AG04449 (cell line): ENCODE measurements around the gene CSRNP3.

Source experiments
- CTCF ChIA-PET: fragments of 350-600 bp; formaldehyde crosslinking; extraction: SDS; loops from one replicate; lab custom pipeline; 2021; ENCODE audit warnings: antibody characterized with exemption; lab: Yijun Ruan, JAX
- POLR2A ChIA-PET: fragments of 400-600, 350-600 bp; formaldehyde crosslinking; extraction: SDS; loops from one replicate; lab custom pipeline; 2020; ENCODE audit warnings: antibody characterized with exemption, inconsistent platforms; lab: Yijun Ruan, JAX
- DNase-seq: peaks from one replicate; pipeline ENCODE4 v3.0.0-alpha.2; 2010; ENCODE audit warnings: low read depth, low spot score
- H3K4me3 ChIP-seq: 2 replicates; pipeline ENCODE4 v1.5.1; 2011; ENCODE audit warnings: low read depth, mild to moderate bottlenecking, control low read depth, low read length
- TF ChIP-seq, protein P1 (sequence below): IDR thresholded peaks from one replicate; pipeline ENCODE4 v1.5.1; 2011; ENCODE audit warnings: mild to moderate bottlenecking, moderate library complexity, low read length, control low read depth, inconsistent platforms; ENCODE audit not compliant: insufficient read depth; ENCODE audit errors: missing control alignments

Gene CSRNP3

GRCh38 chr2:165535471-165535870 is 66.0 kb downstream of the CSRNP3 start:
- POLR2A ChIA-PET, result no interaction called here
- TF ChIP-seq, protein P1, sequence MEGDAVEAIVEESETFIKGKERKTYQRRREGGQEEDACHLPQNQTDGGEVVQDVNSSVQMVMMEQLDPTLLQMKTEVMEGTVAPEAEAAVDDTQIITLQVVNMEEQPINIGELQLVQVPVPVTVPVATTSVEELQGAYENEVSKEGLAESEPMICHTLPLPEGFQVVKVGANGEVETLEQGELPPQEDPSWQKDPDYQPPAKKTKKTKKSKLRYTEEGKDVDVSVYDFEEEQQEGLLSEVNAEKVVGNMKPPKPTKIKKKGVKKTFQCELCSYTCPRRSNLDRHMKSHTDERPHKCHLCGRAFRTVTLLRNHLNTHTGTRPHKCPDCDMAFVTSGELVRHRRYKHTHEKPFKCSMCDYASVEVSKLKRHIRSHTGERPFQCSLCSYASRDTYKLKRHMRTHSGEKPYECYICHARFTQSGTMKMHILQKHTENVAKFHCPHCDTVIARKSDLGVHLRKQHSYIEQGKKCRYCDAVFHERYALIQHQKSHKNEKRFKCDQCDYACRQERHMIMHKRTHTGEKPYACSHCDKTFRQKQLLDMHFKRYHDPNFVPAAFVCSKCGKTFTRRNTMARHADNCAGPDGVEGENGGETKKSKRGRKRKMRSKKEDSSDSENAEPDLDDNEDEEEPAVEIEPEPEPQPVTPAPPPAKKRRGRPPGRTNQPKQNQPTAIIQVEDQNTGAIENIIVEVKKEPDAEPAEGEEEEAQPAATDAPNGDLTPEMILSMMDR, result no peak
- CTCF ChIA-PET, result no interaction called here

GRCh38 chr2:165536851-165537499 is 67.5 kb downstream of the CSRNP3 start:
- H3K4me3 ChIP-seq, result no peak overlapping the region
- POLR2A ChIA-PET, result no interaction called here
- CTCF ChIA-PET, result no interaction called here
- TF ChIP-seq, protein P1, result no peak
- DNase-seq, result no peak

More at GRCh38 chr2:165535471-165535870, 66.0 kb downstream of the CSRNP3 start:
- no peak for DNase-seq
- H3K4me3 ChIP-seq, result no peak overlapping the region

GRCh38 chr2:165539985-165540384 is 70.5 kb downstream of the CSRNP3 start:
- POLR2A ChIA-PET, result no interaction called here
- TF ChIP-seq, protein P1, result no peak
- CTCF ChIA-PET, result no interaction called here
- DNase-seq, result no peak
- no peak overlapping the region for H3K4me3 ChIP-seq

- no peak overlapping the region for H3K4me3 ChIP-seq
- POLR2A ChIA-PET, result no interaction called here
- no peak for DNase-seq
- TF ChIP-seq, protein P1, result no peak
- CTCF ChIA-PET, result no interaction called here
Measured at GRCh38 chr2:165544897-165545296, 75.4 kb downstream of the CSRNP3 start.

DNA sequence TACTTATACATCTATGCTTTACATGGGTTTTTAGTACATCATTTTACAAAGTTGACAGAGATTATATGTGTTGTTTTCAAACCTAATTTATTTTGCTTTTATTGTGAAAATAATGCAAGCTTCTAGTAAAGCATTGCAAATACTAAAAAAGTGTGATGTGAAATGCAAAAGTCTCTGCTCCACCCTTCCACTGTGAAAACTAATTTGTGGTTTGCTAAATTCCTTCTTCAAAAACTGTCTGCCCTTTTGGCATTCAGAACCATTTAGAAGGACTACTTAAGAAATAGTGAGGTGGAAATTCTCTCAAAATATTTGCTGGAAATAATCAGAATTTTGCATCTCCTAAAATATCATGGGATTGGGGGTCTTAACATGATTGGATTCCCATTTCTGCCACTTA is 78.4 kb downstream of the CSRNP3 start:
- ChIA-PET CTCF (no interaction called here), POLR2A (no interaction called here)
- DNase-seq, result no peak
- H3K4me3 ChIP-seq, result no peak overlapping the region
- TF ChIP-seq, protein P1, result no peak

DNA sequence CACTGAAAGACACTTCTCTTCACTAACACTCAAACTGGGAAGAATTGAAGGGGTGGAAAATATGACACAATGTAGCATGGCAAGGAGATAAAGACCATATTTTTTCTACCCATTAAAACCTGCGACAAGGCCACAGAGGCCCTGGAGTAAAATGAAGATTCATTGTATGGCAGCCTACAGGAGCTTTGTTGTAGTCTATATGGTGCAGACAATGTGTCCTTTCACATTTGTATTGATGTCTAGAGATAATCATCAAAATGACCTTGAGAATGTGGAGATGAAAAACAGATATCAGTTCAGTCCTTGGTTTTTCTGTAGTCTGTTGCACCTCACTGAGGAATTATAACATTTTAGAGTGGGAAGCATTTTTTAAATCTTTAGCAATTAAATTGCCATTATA is 80.1 kb downstream of the CSRNP3 start:
- CTCF ChIA-PET, result no interaction called here
- DNase-seq, result no peak
- TF ChIP-seq, protein P1, result no peak

More for the DNA sequence above, 80.1 kb downstream of the CSRNP3 start:
- POLR2A ChIA-PET, result no interaction called here
- H3K4me3 ChIP-seq, result no peak overlapping the region
